ENCODE measurements around the gene B3GNT4.

DNA sequence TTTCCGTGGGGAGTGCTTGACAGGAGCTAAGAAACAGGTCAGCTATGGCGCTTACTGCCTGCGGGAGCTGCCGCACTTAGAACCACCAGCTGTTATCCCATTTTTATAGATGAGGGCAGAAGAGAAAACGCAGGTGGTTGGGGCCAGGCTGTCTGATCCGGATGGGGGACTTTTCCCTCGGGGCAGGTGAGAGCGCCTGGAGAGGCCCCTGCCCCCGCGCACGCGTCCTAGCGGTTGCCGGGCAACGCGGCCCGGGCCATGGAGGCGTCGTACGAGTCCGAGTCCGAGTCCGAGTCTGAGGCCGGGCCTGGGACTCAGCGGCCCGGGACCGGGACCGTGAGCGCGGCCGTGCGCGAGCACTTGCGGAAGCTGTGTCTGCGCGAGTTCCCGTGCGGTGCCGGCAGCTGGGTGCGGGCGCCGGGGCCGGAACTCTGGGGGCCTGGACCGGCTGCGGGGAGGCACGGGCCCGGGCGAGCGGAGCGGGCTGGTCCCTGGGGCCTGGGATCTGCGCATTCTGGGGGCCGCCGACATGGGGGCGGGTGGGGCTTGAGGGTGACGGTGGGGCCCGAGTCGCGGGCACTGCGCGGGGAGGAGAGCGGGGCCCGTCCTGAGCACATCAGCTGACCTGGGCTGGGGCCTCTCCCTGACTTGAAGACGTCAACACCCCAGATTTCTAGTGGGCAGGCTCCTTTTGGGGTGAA, 20.5 kb upstream of the B3GNT4 start, which contains the start of gene LRRC43:
- TF ChIP-seq, protein P1, sequence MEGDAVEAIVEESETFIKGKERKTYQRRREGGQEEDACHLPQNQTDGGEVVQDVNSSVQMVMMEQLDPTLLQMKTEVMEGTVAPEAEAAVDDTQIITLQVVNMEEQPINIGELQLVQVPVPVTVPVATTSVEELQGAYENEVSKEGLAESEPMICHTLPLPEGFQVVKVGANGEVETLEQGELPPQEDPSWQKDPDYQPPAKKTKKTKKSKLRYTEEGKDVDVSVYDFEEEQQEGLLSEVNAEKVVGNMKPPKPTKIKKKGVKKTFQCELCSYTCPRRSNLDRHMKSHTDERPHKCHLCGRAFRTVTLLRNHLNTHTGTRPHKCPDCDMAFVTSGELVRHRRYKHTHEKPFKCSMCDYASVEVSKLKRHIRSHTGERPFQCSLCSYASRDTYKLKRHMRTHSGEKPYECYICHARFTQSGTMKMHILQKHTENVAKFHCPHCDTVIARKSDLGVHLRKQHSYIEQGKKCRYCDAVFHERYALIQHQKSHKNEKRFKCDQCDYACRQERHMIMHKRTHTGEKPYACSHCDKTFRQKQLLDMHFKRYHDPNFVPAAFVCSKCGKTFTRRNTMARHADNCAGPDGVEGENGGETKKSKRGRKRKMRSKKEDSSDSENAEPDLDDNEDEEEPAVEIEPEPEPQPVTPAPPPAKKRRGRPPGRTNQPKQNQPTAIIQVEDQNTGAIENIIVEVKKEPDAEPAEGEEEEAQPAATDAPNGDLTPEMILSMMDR (CRISPR knock-in tag; IDR thresholded peaks at IDR 0.05), result no peak
- no peak for TF ChIP-seq ATAD3A (CRISPR knock-in tag; IDR thresholded peaks at IDR 0.05)
- no peak for TF ChIP-seq FOXA1 (IDR thresholded peaks at IDR 0.05)
- TF ChIP-seq FOXA1 (CRISPR knock-in tag; IDR thresholded peaks at IDR 0.05), result no peak
- no peak for TF ChIP-seq ZNF703 (CRISPR knock-in tag; IDR thresholded peaks at IDR 0.05; ENCODE audit: borderline replicate concordance)
- TF ChIP-seq, protein P2, sequence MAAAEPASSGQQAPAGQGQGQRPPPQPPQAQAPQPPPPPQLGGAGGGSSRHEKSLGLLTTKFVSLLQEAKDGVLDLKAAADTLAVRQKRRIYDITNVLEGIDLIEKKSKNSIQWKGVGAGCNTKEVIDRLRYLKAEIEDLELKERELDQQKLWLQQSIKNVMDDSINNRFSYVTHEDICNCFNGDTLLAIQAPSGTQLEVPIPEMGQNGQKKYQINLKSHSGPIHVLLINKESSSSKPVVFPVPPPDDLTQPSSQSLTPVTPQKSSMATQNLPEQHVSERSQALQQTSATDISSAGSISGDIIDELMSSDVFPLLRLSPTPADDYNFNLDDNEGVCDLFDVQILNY (CRISPR knock-in tag; conservative IDR thresholded peaks at IDR 0.05), result no peak
- no peak for TF ChIP-seq HDAC6 (IDR thresholded peaks at IDR 0.05; ENCODE audit: low read depth, low read length)
- TF ChIP-seq TGIF2 (CRISPR knock-in tag; IDR thresholded peaks at IDR 0.05), result no peak

Measured in HepG2 (cell line).